Neural progenitor cell (in vitro differentiated cells): ENCODE measurements around the gene SKA1. TPM values are rescaled to one million over a fixed set of nuclear protein-coding genes. Genes with fewer than 3 reads are reported as not detected.
"Not testable (repeated sequence)": the region's sequence is repeated elsewhere in the genome, so short reads cannot be mapped to it uniquely, and the experiment has no call there.

Experiments
- DNase-seq: peaks from one replicate; pipeline ENCODE4 v3.0.0-alpha.2; 2016; ENCODE audit warnings: low spot score
- H2AFZ ChIP-seq: fragments of 200-600 bp; sonication (generic); replicated peaks from 2 replicates; pipeline ENCODE4 v1.6.1; 2016; ENCODE audit warnings: antibody characterized with exemption
- H3F3A ChIP-seq: fragments of 200-600 bp; sonication (generic); 2 replicates; pipeline ENCODE4 v1.6.1; 2016; ENCODE audit warnings: antibody characterized with exemption, low read depth
- H3K27ac ChIP-seq: fragments of 200-600 bp; sonication (generic); 2 replicates; pipeline ENCODE4 v1.5.1; 2016; ENCODE audit warnings: mild to moderate bottlenecking
- H3K27me3 ChIP-seq: fragments of 200-600 bp; sonication (generic); 2 replicates; pipeline ENCODE4 v1.6.1; 2016; ENCODE audit warnings: mild to moderate bottlenecking, moderate library complexity
- H3K36me3 ChIP-seq: fragments of 200-600 bp; sonication (generic); 2 replicates; pipeline ENCODE4 v1.5.1; 2016
- H3K4me1 ChIP-seq: fragments of 200-600 bp; sonication (generic); 2 replicates; pipeline ENCODE4 v1.6.1; 2016; ENCODE audit warnings: mixed run types
- H3K4me2 ChIP-seq: fragments of 200-600 bp; sonication (generic); 2 replicates; pipeline ENCODE4 v1.6.1; 2016
- H3K4me3 ChIP-seq: fragments of 200-600 bp; sonication (generic); 2 replicates; pipeline ENCODE4 v1.5.1; 2016
- H3K79me2 ChIP-seq: fragments of 200-600 bp; sonication (generic); 2 replicates; pipeline ENCODE4 v1.6.1; 2016; ENCODE audit warnings: low read depth
- H3K9ac ChIP-seq: fragments of 200-600 bp; sonication (generic); 2 replicates; pipeline ENCODE4 v1.6.1; 2016
- H3K9me3 ChIP-seq: fragments of 200-600 bp; sonication (generic); 2 replicates; pipeline ENCODE4 v1.5.1; 2016; ENCODE audit warnings: low read depth
- H4K20me1 ChIP-seq: fragments of 200-600 bp; sonication (generic); 2 replicates; pipeline ENCODE4 v1.6.1; 2016; ENCODE audit warnings: low read depth
- H3K27ac Mint-ChIP-seq: 3 replicates; pipeline ENCODE4 v1.8.0; 2021; ENCODE audit warnings: mixed read lengths
- H3K27me3 Mint-ChIP-seq: 2 replicates; pipeline ENCODE4 v1.8.0; 2022; ENCODE audit warnings: low read depth, mild to moderate bottlenecking, inconsistent platforms, moderate library complexity, mixed read lengths; ENCODE audit not compliant: insufficient read depth
- H3K36me3 Mint-ChIP-seq: 3 replicates; pipeline ENCODE4 v1.8.0; 2021; ENCODE audit warnings: mixed read lengths
- H3K4me1 Mint-ChIP-seq: 3 replicates; pipeline ENCODE4 v1.8.0; 2021; ENCODE audit warnings: mixed read lengths
- H3K4me3 Mint-ChIP-seq: 3 replicates; pipeline ENCODE4 v1.8.0; 2021; ENCODE audit warnings: mild to moderate bottlenecking, moderate library complexity, mixed read lengths
- H3K9me3 Mint-ChIP-seq: 3 replicates; pipeline ENCODE4 v1.8.0; 2020; ENCODE audit warnings: mixed read lengths
- EZH2 ChIP-seq: fragments of 200-600 bp; sonication (generic); IDR thresholded peaks from 2 replicates; pipeline ENCODE4 v1.6.1; 2017; ENCODE audit warnings: antibody characterized with exemption, mild to moderate bottlenecking, moderate library complexity
- EZH2phosphoT487 ChIP-seq: fragments of 200-600 bp; sonication (generic); IDR thresholded peaks from 2 replicates; pipeline ENCODE4 v1.6.1; 2017; ENCODE audit warnings: antibody characterized with exemption
- total RNA-seq: library from RNA; depleted of rRNA; stranded (reverse); fragments of >200 nt; gene quantifications from 2 replicates; pipeline ENCODE4 v1.2.3, GENCODE V29; 2015; ENCODE audit warnings: low replicate concordance
- TF ChIP-seq, protein P1 (sequence below): fragments of 200-600 bp; sonication (generic); IDR thresholded peaks from 2 replicates; pipeline ENCODE4 v1.5.1; 2017; ENCODE audit warnings: antibody characterized with exemption, mild to moderate bottlenecking

The SKA1 gene
- total RNA-seq, 1 donor from 2014 or later: 57.2 TPM

DNA sequence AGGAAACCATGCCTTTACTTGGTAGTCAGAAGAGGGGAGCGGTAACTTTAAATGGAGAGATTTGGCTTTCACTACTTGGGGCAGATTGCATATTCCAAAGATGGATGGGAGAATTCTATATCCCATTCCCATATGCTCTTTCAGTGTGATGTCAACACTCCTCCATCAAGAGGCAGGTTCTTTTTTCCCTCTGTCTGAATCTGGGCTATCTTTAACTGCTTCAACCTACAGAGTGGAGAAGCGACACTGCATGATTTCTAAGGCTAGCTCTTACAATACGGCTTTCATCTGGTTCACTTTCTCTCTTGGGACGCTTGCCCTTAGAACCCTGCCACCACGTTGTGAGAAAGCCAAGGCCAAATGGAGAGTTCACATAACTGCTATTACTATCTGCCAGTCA lies 34.4 kb downstream of the SKA1 start:
- Mint-ChIP-seq H3K4me3 (no peak overlapping the region), H3K4me1 (peaks cover 40% of the 10 kb centered on the region), H3K27me3 (no peaks in the 10 kb centered on the region), H3K36me3 (no peaks in the 10 kb centered on the region), H3K9me3 (no peaks in the 10 kb centered on the region), H3K27ac (no peak overlapping the region)
- Histone ChIP-seq H3K27ac (no peak overlapping the region), H2AFZ (no peak overlapping the region), H3F3A (peaks cover 9% of the 10 kb centered on the region), H3K9me3 (no peaks in the 10 kb centered on the region), H3K27me3 (no peaks in the 10 kb centered on the region), H3K4me1 (peaks cover 32% of the 10 kb centered on the region), H3K79me2 (no peaks in the 10 kb centered on the region), H3K4me3 (no peak overlapping the region), H4K20me1 (no peaks in the 10 kb centered on the region), H3K9ac (no peak overlapping the region), H3K36me3 (no peaks in the 10 kb centered on the region), H3K4me2 (no peak overlapping the region)
- TF ChIP-seq, protein P1, sequence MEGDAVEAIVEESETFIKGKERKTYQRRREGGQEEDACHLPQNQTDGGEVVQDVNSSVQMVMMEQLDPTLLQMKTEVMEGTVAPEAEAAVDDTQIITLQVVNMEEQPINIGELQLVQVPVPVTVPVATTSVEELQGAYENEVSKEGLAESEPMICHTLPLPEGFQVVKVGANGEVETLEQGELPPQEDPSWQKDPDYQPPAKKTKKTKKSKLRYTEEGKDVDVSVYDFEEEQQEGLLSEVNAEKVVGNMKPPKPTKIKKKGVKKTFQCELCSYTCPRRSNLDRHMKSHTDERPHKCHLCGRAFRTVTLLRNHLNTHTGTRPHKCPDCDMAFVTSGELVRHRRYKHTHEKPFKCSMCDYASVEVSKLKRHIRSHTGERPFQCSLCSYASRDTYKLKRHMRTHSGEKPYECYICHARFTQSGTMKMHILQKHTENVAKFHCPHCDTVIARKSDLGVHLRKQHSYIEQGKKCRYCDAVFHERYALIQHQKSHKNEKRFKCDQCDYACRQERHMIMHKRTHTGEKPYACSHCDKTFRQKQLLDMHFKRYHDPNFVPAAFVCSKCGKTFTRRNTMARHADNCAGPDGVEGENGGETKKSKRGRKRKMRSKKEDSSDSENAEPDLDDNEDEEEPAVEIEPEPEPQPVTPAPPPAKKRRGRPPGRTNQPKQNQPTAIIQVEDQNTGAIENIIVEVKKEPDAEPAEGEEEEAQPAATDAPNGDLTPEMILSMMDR: no peak
- TF ChIP-seq EZH2 (no peak), EZH2phosphoT487 (no peak)
- no peak for DNase-seq

DNA sequence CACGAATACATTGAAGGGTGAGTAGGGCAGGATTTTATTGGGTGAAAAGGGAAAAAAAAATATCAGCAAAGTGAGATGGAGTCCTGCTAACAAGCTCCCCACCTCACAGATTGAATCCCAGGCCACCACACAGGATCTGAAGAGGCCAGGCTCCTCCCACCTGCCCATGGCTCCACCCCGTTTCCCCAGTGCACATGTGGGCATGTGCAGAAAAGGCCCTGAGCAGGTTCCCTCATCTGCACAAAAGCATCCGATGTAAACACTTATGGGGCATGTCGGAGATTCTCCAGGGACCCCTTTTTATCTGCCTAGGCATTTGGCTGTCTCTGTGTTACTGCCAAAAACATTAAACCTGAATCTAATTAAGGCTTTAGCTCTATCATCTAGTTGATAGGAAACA lies 35.2 kb downstream of the SKA1 start:
- H3K27ac ChIP-seq: no peak overlapping the region
- no peaks in the 10 kb centered on the region for H3K36me3 ChIP-seq
- no peaks in the 10 kb centered on the region for H3K9me3 ChIP-seq
- Mint-ChIP-seq H3K36me3 (no peaks in the 10 kb centered on the region), H3K27ac (no peak overlapping the region), H3K27me3 (no peaks in the 10 kb centered on the region), H3K4me3 (no peak overlapping the region), H3K9me3 (no peaks in the 10 kb centered on the region), H3K4me1 (peaks cover 32% of the 10 kb centered on the region)
- no peak for DNase-seq
- no peak for TF ChIP-seq EZH2
- TF ChIP-seq, protein P1: no peak
- TF ChIP-seq EZH2phosphoT487: no peak
- H3K4me3 ChIP-seq: no peak overlapping the region
- H3K4me1 ChIP-seq: peaks cover 24% of the 10 kb centered on the region
- H3K9ac ChIP-seq: no peak overlapping the region
- no peaks in the 10 kb centered on the region for H3K79me2 ChIP-seq
- no peaks in the 10 kb centered on the region for H3K27me3 ChIP-seq
- H2AFZ ChIP-seq: no peak overlapping the region
- no peak overlapping the region for H3K4me2 ChIP-seq
- peaks cover 9% of the 10 kb centered on the region for H3F3A ChIP-seq
- no peaks in the 10 kb centered on the region for H4K20me1 ChIP-seq

DNA sequence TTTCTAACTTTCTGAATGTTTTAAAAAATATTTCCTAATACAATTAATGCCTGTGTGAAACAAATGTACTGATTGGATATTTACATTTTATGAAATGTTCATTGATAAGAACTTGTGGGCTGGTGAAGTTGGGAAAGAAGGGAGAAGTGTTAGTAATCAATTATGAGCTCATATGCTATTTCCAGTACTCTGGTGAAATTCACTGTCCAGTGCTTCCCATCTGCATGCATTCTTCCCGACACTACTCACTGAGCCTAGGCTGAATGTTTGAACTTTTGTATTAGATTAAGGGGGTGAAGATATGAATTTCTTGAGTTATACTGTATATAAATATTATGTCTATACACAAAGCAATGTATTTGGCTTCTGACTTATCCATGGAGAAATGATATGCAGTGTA lies 36.0 kb downstream of the SKA1 start:
- peaks cover 17% of the 10 kb centered on the region for H3K4me1 ChIP-seq
- H3K9ac ChIP-seq: no peak overlapping the region
- H3K27ac Mint-ChIP-seq: no peak overlapping the region
- no peak overlapping the region for H3K4me3 Mint-ChIP-seq
- H3K9me3 ChIP-seq: no peaks in the 10 kb centered on the region
- no peak overlapping the region for H3K4me3 ChIP-seq
- no peaks in the 10 kb centered on the region for H3K36me3 Mint-ChIP-seq
- H3K4me2 ChIP-seq: no peak overlapping the region
- H3K27ac ChIP-seq: no peak overlapping the region
- no peaks in the 10 kb centered on the region for H3K27me3 Mint-ChIP-seq
- peaks cover 2% of the 10 kb centered on the region for H3F3A ChIP-seq
- H2AFZ ChIP-seq: no peak overlapping the region
- no peak for DNase-seq
- no peaks in the 10 kb centered on the region for H3K36me3 ChIP-seq
- no peak for TF ChIP-seq EZH2phosphoT487
- TF ChIP-seq, protein P1: no peak
- TF ChIP-seq EZH2: no peak
- H4K20me1 ChIP-seq: no peaks in the 10 kb centered on the region
- no peaks in the 10 kb centered on the region for H3K79me2 ChIP-seq
- no peaks in the 10 kb centered on the region for H3K27me3 ChIP-seq
- no peaks in the 10 kb centered on the region for H3K9me3 Mint-ChIP-seq
- H3K4me1 Mint-ChIP-seq: peaks cover 23% of the 10 kb centered on the region

DNA sequence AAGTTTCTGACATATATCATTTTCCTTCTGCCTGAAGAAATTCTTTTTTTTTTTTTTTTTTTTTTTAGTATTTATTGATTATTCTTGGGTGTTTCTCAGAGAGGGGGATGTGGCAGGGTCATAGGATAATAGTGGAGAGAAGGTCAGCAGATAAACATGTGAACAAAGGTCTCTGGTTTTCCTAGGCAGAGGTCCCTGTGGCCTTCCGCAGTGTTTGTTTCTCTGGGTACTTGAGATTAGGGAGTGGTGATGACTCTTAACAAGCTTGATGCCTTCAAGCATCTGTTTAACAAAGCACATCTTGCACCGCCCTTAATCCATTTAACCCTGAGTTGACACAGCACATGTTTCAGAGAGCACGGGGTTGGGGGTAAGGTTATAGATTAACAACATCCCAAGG lies 42.0 kb downstream of the SKA1 start:
- H3K4me3 Mint-ChIP-seq, H3K9ac ChIP-seq, H3K4me1 Mint-ChIP-seq, H3K79me2 ChIP-seq, H3K27me3 Mint-ChIP-seq, H2AFZ ChIP-seq, H3K4me1 ChIP-seq, H3F3A ChIP-seq, H3K4me2 ChIP-seq, H3K9me3 ChIP-seq, H3K36me3 ChIP-seq, H3K27ac ChIP-seq, H3K27me3 ChIP-seq, H3K27ac Mint-ChIP-seq, H4K20me1 ChIP-seq, DNase-seq, H3K4me3 ChIP-seq, H3K36me3 Mint-ChIP-seq: not testable (repeated sequence)
- peaks cover 26% of the 10 kb centered on the region for H3K9me3 Mint-ChIP-seq

DNA sequence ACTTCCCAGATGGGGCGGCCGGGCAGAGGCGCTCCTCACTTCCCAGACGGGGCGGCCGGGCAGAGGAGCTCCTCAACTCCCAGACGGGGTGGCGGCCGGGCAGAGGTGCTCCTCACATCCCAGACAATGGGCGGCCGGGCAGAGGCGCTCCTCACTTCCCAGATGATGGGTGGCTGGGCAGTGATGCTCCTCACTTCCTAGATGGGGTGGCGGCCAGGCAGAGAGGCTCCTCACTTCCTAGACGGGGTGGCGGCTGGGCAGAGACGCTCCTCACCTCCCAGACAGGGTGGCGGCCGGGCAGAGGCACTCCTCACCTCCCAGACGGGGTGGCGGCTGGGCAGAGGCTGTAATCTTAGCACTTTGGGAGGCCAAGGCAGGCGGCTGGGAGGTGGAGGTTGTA lies 42.9 kb downstream of the SKA1 start:
- H3K36me3 Mint-ChIP-seq, H3K9me3 ChIP-seq, H4K20me1 ChIP-seq, H3K79me2 ChIP-seq, H3K27ac Mint-ChIP-seq, H3K27me3 Mint-ChIP-seq, H3K4me1 ChIP-seq, H3K9ac ChIP-seq, H3K27ac ChIP-seq, H3K4me3 Mint-ChIP-seq, H2AFZ ChIP-seq, H3K27me3 ChIP-seq, H3K4me1 Mint-ChIP-seq, H3K36me3 ChIP-seq, H3K4me3 ChIP-seq, H3F3A ChIP-seq, DNase-seq, H3K4me2 ChIP-seq: not testable (repeated sequence)
- H3K9me3 Mint-ChIP-seq: peaks cover 26% of the 10 kb centered on the region
